GM06990 (cell line): ENCODE measurements around the gene PCGF3.

Experiments
- DNase-seq: peaks from one replicate; pipeline ENCODE4 v3.0.0-alpha.2; 2011; ENCODE audit not compliant: insufficient read length; ENCODE audit errors: extremely low read depth
- H3K27me3 ChIP-seq: replicated peaks from 2 replicates; pipeline ENCODE4 v1.6.0; 2011; ENCODE audit warnings: low read length; ENCODE audit not compliant: control insufficient read depth, insufficient read depth
- H3K36me3 ChIP-seq: 2 replicates; pipeline ENCODE4 v1.5.1; 2011; ENCODE audit warnings: low read length; ENCODE audit not compliant: control insufficient read depth, insufficient read depth
- H3K4me3 ChIP-seq: replicated peaks from 2 replicates; pipeline ENCODE4 v1.5.1; 2011; ENCODE audit warnings: low read depth, mild to moderate bottlenecking, control low read depth, low read length
- TF ChIP-seq, protein P1 (sequence below): IDR thresholded peaks from 2 replicates; pipeline ENCODE4 v1.5.1; 2011; ENCODE audit warnings: low read length, control low read depth, mild to moderate bottlenecking, inconsistent platforms; ENCODE audit not compliant: insufficient read depth, poor library complexity, severe bottlenecking

PCGF3 gene

DNA sequence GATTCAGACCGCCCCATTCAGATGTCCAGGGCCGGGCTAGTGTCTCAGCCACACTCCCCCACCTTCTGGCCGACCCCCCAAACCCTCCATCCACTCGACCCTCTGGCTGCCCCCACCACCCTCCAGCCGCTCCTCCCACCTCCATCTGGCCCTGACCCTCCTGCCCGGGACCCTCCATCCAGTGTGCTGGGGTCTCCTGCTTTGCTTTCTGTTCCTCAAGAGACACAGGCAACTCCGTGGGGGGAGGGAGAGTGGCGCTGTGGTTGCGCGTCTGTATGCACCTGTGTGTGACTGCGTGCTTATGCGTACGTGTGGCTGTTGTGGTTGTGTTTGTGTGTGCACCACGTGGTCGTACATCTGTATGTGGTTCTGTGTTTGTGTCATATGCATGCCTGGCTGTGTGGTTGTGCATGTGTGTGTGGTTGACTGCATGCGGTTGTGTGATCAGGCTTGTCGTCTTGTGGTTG lies 87.0 kb downstream of the PCGF3 start:
- H3K36me3 ChIP-seq, result no peaks in the 10 kb centered on the region

DNA sequence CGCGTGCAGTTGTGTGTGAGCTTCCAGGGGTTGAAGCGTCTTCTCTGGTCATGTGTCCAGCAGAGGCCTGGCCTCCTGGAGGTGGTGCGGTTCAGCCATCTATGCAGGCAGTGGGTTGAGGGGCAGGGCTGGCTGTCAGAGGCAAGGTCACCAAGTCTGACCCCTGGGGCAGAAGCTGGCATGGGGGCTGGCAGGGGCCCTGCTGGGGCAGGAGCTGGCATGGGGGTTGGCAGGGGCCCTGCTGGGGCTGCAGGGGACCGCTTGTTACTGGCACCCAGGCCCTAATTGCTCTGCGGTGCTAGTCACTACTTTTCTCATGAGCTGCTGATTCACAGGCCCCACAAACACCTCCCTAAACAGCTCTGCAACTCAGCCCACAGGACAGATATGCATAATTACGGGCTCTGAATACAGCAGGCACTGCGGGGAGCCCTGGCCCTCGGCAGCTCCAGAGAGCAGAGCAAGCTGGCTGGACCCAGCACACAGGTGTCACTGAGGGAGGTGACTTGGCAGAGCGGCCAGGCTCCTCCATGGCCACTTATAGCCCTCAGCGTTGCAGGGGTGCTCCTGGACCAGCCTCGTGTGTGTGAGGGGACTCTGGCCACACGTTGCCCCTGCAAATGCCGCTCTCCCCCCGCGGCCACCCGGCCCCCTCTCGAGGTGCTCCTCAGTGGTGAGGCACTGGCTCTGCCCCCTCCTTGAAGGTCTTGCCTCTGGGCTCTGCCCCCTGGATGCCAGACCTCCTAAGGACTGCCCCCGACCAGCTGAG lies 87.6 kb downstream of the PCGF3 start:
- no peak for DNase-seq
- no peaks in the 10 kb centered on the region; the same call in 1 of the 2 replicates for H3K27me3 ChIP-seq
- H3K36me3 ChIP-seq, result no peaks in the 10 kb centered on the region
- no peak overlapping the region for H3K4me3 ChIP-seq
- TF ChIP-seq, protein P1, sequence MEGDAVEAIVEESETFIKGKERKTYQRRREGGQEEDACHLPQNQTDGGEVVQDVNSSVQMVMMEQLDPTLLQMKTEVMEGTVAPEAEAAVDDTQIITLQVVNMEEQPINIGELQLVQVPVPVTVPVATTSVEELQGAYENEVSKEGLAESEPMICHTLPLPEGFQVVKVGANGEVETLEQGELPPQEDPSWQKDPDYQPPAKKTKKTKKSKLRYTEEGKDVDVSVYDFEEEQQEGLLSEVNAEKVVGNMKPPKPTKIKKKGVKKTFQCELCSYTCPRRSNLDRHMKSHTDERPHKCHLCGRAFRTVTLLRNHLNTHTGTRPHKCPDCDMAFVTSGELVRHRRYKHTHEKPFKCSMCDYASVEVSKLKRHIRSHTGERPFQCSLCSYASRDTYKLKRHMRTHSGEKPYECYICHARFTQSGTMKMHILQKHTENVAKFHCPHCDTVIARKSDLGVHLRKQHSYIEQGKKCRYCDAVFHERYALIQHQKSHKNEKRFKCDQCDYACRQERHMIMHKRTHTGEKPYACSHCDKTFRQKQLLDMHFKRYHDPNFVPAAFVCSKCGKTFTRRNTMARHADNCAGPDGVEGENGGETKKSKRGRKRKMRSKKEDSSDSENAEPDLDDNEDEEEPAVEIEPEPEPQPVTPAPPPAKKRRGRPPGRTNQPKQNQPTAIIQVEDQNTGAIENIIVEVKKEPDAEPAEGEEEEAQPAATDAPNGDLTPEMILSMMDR, result no peak

More for the DNA sequence above, 87.0 kb downstream of the PCGF3 start:
- DNase-seq, result peak; percentile 70
- H3K4me3 ChIP-seq, result peak overlapping the region; percentile 29
- no peaks in the 10 kb centered on the region; the same call in 1 of the 2 replicates for H3K27me3 ChIP-seq
- TF ChIP-seq, protein P1, result no peak

DNA sequence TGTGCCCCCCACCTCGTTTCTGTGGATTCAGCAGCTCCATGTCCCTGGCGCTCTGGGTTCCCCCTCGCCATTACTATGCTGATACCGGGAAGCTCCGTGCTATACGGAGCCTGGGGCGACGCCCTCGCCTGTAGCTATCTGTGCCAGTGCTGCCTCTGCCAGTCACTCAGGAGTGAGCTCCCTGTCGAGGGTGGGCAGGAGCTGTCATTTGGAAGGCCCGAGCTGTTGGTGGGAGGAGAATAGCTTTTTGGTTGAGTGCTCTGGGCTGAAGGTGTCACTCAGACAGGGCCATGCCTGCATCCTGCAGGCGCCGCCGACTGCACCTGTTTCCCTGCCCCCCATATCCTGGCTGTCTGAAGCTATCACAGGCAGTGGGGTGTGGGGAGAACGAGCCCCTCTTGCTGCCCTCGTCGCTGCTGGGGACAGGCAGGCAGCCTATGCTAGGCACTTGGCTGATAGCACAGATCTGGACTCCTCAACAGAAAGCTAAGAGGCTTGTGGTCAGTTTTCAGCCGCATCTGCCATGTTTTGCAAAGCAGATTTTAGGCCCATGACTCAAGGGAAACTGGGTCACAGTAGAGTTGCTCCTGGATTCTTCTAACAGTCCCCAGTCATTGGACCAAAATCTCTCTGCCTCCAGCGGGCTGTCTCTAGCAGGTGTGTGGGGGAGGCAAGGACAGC lies 88.4 kb downstream of the PCGF3 start:
- peak; percentile 75 for DNase-seq
- Histone ChIP-seq H3K27me3 (no peaks in the 10 kb centered on the region; the same call in 1 of the 2 replicates), H3K4me3 (no peak overlapping the region)

DNA sequence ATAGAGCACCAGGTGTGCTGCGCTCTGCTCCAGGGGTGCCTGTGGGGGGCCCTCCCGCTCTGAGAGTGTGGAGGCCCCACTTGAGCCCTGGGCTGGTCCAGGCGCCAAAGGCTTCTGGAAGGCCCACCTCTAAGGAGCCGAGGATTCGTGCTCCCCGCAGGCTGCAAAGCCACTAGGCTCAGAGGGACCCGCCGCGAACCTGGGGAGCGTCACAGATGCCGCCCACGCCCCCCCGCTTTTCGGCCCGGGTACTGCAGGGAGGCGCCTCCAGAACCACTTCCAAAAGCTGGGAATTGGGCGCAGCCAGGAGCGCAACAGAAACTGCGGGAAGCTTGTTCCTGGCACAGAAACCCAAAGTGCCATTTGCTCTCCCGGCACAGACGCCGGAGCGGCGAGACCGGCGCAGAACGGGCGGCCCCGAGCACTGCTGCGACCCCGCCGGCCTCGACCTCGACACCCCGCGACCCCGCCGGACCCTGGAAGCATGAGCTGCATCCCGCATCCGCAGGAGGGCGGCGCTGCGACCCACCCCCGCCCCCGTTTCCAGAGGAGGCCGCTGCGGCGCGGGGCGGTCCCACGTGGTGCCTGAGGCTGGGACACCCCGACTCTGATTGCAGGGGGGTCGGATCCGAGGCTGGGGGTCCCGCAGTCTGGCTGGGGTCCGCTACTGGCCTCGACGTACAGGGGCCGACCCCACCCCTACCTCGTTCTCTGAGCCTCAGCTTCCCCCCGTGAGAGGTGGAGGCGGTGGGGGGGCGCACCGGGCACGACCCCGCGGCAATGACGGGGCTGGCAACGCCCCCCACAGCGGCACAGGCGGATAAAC lies 89.5 kb downstream of the PCGF3 start:
- Histone ChIP-seq H3K27me3 (no peaks in the 10 kb centered on the region), H3K36me3 (no peaks in the 10 kb centered on the region), H3K4me3 (no peak overlapping the region; the same call in 1 of the 2 replicates)
- no peak for DNase-seq
- TF ChIP-seq, protein P1, result no peak

More for the DNA sequence above, 88.4 kb downstream of the PCGF3 start:
- H3K36me3 ChIP-seq, result no peaks in the 10 kb centered on the region
- TF ChIP-seq, protein P1, result no peak

DNA sequence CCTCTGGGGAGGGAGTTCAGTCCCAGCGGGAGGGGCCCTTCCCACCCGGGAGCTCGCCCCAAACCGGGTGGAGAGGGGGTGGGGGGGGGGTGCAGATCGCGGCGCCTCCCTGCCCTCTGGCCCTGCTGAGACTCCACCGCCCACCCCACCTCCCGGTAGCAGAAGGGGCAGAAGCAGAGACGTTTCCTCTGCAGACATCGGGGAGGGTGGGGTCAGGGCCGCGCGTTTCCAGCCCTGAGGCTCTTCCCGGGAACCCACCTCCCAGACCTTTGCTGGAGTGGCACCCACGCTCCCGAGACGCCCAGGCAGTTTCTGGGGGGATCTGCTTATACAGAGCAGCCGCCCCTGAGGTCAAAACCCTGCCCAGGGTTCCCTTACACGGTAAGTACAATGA lies 90.1 kb downstream of the PCGF3 start:
- TF ChIP-seq, protein P1, result no peak
- Histone ChIP-seq H3K27me3 (no peaks in the 10 kb centered on the region), H3K4me3 (no peak overlapping the region), H3K36me3 (no peaks in the 10 kb centered on the region)
- no peak for DNase-seq
